UCSD-AML1 (cell line): ENCODE measurements around the gene ZDHHC7.
A peak's percentile ranks its signal among the peaks of the same experiment; 100 is the strongest.
"Not testable (repeated sequence)": the region's sequence is repeated elsewhere in the genome, so short reads cannot be mapped to it uniquely, and the experiment has no call there.

Experiments used
- DNase-seq: peaks from one replicate; lab custom pipeline; 2025; ENCODE audit not compliant: unreplicated experiment; lab: John Stamatoyannopoulos, UW

The ZDHHC7 gene, protein sequence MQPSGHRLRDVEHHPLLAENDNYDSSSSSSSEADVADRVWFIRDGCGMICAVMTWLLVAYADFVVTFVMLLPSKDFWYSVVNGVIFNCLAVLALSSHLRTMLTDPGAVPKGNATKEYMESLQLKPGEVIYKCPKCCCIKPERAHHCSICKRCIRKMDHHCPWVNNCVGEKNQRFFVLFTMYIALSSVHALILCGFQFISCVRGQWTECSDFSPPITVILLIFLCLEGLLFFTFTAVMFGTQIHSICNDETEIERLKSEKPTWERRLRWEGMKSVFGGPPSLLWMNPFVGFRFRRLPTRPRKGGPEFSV

DNA sequence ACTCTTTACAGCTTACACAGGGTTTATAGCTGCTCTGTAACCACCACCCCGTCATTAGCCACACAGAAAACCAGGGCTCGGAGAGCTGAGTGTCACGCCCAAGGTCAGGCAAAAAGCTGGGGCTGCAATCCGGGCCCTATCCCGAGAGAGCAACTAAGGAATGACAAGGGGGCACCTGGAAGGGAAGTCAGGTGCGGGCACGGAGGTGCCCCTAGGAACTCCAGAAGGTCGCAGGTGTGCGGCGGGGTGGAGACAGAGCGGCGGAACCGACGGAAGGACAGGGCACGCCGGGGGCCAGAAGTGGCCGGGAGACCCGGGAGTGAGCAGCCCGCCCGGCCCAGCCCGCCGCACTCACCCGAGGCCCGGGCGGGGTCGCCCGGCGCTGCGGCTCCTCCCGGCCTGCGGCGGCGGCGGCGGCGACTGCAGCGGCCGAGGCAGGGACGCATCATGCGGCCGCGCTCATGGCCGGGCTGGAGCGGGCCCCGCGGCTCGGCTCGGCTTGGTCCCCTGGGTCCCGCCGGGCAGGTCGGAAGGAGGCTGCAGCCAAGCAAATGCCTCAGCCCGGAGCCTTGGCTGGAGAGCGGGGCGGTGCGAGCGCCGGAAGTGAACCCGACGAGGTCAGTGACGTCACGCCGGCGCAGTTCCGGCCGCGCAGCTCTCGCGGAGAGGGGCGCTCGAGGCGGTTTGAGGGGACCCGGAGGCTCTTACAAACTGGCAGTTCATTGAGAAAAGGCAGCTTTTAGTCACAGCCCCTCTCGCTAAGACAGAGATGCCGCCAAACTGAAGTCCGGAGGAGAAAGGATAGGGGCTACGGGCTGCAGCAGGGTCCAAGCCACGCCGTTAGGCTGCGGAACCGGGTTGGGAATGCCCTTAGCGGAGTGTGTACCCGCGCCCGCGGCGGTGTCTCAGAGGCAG, at the start of gene ZDHHC7:
Gene ZDHHC7, minus strand, starts transcription at position 605 of the 915 bp plus-strand sequence. CDS start 20,917 bp downstream, outside the sequence.
- DNase-seq, result peak; percentile 88

DNA sequence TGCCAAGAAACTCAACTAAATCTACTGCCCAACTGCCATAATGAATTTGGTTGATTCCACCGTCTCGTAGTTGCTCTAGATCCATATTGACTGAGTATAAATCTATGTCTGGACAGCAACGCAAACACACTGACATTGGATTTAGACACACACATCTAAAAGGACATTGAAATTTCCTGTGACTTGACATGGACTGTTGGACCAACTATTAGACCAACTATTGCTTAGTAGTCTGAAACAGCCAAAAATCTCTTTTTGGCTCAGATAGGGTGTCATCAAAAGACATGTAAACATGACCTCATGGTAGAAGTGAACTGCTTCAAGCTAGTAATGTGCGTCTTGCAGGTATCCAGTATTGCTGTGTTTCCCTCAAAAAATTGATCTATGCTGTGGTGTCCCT, 47.6 kb upstream of the ZDHHC7 start:
- DNase-seq, result no peak

DNA sequence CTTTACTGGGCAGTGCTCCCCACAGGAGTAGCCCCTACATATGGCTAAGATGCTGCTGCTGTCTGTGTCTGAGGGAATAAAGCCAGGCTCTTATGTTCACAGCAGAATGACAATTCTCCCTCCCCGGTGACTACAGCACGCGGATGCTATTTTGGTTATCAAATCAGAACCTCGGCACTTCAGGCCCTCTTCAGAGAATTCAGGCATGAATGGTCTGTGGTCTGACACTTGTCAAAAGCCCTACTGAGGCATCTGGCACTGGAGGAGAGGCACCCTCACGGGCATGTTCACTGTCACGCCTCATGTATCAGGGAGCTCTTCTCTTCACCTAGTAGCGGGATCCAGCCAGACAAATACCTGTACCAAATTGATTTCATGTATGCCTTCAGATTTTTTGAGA, 46.6 kb upstream of the ZDHHC7 start:
- DNase-seq, result no peak

DNA sequence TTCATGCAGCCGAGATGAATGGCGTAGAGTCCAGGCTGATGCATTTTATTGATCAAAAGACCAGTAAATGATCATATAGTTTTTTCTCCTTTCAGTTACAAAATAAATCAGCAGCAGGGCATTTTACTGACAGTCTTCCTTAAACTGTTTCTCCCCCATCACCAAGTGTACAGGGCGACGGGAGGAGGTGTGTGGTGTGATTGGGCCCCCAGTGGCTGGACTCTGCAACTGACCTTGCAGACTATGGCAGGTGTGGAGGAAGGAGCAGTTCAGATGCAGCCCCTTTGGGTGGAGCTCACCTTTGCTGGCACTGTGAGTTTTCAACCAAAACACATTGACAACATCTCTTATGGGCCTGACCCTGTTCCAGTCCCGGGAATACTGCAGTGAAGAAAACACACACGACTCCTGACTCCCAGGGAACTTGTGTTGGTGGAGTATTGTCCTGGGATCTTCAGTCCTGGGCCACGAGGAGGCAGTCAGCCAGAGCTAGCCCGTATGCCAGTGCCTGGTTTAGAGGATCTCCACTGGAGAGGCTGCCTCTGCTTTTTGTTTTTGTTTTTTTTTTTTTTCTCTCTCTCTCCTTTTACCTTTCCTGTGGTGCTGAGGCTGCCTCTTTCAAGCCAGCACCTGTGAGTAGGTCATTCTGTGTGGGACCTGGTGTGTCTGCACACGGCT, 46.0 kb upstream of the ZDHHC7 start:
- DNase-seq, result no peak

DNA sequence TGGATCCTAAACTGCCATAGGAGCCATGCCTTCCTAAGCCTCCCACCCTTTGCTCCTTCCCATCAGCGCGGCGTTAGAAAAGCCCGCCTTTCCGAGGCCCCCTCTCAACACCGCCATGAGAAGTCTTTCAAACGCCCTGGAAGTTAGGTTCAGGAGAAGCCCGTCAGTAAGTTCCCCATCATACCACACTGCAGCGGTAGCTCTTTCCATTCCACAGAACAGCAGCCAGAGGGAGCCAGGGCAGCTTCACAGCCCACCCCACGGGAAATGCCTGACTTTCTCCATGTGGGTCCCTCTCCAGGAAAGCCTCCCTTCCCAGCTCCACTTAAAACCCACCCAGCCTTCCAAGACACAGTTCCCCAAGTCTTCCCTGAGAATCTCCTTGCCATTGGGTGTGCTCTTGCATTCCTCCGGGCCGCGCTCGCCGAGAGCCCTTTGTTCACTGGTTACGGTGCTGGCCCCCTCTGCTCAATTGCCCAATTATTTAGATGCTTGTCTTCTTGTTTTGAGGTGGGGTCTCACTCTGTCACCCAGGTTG, 44.9 kb upstream of the ZDHHC7 start:
- peak; percentile 45 for DNase-seq

DNA sequence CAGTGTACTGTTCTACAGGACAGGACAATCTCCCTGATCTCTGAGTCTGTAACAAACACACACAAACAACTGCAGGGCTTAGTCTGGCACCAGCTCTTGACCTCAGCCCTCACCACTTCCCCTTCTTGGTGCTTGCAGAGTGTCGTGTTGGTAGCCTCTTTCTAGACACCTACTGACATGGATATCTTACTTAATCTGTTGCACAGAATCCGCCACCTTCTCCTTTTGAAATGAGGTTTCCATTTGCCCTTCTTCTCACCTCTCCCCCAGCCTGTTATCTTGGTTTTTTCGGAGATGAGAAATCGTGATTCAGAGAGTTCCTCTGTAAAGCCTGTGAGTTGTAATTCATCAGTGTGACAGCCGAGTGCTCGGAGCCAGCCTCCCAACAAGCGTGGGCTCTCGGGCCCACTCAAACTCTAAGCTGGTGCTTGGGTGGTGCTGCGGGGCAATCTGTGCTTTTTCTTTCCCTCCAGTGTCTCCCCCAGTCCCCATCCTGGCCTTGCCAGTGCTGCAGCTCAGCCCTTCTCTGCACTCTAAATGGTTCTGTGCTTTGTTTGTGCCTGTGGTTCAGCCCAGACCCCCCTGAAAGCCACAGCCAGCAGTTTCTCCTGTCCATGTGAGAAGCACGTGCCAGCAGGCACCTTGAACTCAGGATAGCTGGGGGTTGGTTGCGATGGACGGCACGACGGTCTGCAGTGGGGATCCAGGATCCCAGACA, 44.3 kb upstream of the ZDHHC7 start:
- DNase-seq, result peak; percentile 64

DNA sequence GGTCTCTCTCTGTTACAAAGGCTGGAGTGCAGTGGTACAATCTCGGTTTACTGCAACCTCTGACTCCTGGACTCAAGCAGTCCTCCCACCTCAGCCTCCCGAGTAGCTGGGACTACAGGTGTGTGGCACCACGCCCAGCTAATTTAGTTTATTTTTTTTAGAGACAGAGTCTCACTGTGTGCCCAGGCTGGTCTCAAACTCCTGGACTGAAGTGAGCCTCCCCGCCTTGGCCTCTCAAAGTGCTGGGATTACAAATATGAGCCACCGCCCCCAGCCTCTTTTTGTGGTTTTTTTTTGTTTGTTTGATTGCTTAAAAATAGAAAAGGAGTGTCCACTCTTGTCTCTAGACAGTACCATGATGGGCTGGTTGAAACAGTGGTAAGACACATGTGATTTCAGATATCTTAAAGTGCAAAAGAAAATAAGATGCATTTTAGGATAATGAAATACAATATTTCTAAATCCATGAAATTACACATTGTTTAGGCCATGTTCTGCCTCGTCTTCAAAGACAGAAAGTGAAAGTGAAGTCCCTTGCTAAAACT, 43.7 kb upstream of the ZDHHC7 start:
- DNase-seq, result no peak

DNA sequence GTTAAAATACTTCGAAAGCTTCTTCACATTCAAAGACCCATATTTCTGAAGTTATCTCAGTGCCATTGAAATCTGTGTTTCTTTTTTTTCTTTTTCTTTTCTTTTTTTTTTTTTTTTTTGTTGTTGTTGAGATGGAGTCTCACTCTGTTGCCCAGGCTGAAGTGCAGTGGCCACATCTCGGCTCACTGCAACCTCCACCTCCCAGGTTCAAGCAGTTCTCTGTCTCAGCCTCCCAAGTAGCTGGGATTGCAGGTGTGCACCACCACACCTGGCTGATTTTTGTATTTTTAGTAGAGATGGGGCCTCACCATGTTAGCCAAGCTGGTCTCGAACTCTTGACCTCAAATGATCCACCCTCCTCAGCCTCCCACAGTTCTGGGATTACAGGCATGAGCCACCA, 43.0 kb upstream of the ZDHHC7 start:
- DNase-seq, result not testable (repeated sequence)

DNA sequence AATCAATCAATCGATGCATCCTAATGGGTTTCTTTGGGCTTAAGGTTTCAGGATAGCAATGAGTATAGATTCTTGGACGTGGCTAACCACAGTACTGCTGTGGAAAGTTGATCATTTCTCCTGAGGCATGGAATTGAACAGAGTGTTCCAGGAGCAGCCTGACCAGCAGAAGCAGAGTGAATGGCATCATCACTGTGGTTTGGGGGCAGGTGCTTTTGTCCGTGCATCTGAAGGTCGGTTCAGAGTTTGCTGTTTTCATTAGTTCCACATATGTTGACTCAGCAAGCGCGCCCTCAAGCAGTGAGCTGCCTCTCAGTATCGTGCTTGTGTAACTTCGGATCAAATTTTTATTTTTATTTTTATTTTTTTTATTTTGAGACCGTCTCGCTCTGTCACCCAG, 41.2 kb upstream of the ZDHHC7 start:
- DNase-seq, result no peak

DNA sequence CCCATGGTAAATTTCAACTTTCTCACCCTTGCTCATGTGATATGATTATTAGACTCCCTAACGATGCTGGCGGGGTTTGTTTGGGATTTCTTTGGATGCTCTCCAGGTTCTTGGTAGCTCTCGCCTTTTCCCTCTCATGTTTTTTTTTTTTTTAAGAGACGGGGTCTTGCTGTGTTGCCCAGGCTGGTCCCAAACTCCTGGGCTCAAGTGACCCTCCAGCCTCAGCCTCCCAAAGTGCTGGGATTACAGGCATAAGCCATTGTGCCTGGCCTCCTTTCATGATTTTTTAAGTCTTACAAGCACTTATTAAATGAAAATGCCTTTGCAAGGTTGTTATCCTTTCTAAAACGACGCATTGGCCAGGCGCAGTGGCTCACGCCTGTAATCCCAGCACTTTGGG, 40.3 kb upstream of the ZDHHC7 start:
- no peak for DNase-seq

DNA sequence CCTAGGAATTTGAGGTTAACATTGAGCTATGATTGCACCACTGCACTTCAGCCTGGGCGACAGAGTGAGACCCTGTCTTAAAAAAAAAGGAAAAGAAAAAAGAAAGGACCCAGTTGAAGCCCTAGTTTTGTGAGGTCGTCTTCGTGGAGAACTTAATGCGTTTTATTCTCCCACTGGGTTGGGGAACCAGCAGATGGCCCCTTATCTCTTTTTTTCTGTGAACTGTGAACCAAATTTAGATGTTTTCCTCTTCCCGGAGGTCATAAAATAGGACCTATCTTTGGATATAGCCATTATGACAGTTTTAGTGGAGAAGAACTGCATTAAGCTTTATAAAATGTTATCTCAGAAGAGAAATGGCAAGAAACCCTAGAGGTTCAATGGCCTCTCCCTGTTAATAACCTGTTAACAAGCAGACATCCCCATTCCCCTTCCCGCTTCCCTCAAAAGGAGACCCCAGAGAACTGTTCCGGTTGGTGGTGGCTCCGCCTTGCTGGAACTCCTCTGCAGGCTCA, 39.8 kb upstream of the ZDHHC7 start:
- DNase-seq, result no peak

DNA sequence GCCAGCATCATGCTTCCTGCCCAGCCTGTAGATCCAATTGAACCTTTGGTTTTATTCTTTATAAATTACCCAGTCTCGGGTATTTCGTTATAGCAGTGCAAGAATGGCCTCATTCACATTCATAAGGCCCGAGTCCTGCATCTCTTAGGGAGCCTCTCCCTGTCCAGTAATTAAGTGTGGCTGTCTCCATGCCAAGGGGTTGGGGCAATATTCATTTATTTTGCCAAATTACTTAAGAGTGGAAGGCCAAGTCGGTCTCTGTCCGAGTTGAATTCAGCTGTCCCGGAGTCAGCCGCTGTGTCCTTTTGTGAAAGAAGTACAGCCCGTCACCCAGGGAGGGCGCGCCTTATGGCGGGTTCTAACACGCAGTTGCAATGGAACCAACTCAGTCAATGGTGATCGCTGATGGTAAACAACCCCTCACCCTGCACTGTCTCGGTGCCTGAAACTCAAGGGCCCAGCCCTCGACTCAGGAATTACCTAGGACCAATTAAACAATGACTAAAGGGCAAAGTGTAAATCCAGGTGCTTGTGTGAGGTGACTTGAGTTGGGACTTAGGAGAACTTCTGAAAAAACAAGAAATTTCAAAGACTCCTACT, 38.5 kb upstream of the ZDHHC7 start:
- DNase-seq, result no peak

DNA sequence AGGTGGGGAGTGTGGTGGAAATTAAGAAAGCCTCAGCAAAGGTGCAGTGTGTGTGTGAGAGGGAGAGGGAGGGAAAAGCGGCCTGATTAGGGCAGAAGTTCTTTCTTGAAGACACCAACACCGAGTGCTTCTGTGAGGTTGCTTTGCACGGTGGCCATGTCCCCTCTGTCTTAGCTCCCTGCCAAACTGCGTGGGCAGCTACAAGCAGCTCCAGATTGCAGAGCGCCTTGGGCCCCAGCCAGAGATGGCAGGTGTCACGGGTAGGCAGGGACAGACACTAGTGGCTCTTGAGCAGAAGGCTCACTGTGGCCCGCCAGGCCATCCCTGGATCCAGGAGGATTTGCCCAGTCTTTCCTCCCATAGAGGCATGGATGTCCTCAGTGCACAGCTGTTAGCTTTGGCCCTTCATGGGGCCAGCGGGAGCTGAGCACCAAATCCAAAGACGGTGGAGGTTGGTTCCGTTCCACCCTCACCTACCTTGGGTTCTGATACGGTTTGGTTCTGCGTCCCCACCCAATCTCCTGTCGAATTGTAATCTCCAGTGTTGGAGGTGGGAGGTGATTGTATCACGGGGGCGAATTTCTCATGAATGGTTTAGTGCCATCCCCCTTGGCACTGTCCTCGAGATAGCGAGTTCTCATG, 37.7 kb upstream of the ZDHHC7 start:
- no peak for DNase-seq

DNA sequence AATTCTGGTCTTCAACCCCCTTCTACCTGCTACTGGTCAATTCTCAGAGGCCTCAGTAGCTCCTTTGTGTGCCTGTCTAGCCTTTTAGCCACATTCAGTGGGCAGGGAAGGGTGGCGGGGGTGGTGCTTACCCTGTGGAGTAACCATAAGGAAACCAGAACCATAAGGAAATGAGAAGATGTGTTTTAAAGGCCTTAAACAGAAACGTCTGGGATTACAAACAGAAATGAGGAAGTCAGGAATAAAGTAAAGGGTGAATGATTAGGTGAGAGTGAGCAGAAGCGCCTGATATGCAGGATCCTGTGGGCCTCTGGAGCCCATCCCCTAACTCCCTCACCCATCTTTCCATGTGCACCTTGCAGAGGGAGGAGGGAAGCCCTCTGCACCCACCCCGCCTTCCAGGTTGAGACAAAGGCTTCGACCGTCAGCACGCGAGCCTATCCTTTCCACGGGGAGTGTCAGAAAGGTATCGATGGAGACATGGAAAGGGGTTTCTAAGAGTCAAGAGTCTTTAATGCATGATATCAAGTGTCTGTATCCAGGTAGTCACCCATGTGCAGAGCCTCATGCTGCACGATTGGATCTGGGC, 36.6 kb upstream of the ZDHHC7 start:
- peak; percentile 65 for DNase-seq

DNA sequence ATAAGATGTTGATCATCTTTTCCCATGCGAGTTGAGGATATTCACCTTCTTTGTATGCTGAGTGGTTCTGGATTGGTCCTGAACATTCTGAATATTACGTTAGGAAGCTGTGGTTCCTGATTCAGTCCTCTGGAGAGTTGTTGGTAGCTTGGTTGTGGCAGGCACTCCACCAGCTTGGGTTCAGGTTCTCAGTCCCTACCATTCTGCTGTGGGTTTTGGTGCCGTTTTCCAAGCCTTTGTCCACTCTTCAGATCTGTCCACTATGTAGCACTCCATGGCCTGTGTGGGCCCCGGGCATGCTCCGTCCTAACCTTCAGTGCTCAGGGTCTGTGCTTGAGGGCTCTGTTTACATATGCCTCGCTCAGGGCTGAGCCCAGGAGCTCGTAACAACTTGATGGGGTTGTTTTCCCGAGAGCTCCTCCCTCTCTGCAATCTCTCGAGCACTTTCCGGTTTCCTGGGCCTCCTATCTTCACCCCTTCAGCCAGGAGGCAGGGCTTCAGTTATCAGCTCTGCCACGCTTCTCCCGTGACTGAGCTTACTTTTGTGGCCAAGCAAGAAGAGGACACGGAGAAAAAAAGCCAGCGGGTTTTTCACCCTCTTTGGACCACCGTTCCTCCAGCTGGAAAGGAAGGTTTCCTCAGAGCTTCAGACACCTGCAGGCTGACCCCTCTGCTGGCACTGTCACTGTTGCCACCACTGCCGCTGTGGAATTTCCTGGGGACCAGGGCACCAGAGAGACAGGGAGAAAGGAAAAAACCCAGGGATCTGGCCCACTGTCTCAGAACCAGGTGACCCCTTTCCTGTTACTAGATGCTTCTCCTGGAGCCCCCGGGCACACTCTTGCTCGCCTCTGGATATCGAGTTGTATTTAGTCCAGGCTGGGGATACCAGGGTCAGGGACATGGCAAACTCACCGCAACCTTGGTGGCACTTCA, 35.9 kb upstream of the ZDHHC7 start:
- DNase-seq, result peak; percentile 60

DNA sequence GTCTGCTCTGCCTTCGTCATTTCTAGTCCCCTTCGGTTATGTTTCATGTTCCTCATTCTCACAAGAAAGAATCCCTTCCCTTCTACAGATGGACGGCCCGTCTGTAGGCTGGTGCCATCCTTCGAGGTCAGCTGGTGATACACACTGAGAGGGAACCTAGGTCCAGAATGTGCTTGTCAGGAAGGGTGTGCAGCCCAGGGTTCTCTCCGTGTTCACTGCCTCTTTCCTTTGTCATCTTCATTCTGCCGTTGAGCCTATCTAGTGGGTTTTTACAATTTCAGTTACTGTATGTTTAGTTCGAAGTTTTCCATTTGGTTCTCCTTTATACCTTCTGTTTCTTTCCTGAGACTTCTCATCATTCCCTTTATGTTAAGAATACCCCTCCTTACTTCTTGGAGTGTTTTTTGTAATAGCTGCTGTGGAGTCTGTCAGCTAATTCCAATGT, 35.2 kb upstream of the ZDHHC7 start:
- DNase-seq, result no peak

DNA sequence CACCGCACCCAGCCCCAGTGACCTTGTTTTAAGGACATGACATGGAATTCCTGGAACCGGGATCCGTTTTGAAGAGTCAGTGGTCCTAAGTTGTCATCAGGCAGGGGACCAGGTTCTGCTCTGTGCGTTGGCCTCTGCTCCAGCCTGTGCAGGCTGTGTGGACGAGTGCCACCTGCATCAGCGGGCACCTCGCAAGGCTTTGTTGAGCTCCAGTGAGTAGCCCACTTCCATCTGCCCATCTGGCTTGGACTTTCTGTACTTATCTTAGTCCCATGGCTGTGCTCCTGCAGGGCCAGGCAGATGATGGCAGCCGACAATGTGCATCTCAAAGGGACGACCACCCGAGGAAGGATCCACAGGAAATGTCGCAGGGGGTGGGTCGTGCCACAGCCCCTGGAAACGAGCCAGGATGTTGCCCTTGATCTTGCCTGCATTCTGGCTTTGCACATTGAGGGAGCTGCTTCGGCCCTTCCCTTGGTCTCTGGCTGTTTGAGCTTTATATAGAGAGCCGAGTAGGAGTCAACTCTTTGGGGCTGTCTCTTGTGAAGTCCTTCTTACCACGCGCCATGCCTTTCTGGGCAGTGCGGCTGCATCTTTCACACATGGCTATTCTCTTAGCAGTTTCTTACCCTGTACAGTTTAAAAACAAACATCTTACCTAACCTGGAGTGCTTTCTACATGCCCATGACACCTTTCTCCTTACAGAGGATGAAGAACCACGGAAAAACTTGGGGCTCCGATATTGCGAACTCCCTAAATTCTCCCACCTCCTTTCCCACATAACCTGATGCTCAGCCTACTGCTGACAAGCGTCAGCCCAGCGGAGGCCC, 34.5 kb upstream of the ZDHHC7 start:
- no peak for DNase-seq
